SK-N-SH (cell line): ENCODE data around the gene GALR3.

Experiments used
- CHD2 ChIP-seq: fragments of 150-350 bp; IDR thresholded peaks from 2 replicates; pipeline ENCODE4 v1.6.1; 2018; ENCODE audit warnings: low read length; ENCODE audit not compliant: partially characterized antibody
- RFX5 ChIP-seq: IDR thresholded peaks from 2 replicates; pipeline ENCODE4 v1.6.1; 2012; ENCODE audit warnings: mild to moderate bottlenecking, improper control_type of control experiment, low read length
- ZBTB33 ChIP-seq: IDR thresholded peaks from 2 replicates; pipeline ENCODE4 v1.4.0; 2012; ENCODE audit warnings: low read depth, borderline replicate concordance

GRCh38 chr22:37807410-37808293 is 15.5 kb upstream of the GALR3 start, which contains the start of gene GCAT:
- TF ChIP-seq ZBTB33 (no peak), RFX5 (no peak), CHD2 (peak; percentile 46)
